NOMO-1 treated with dmso at 0.1 percent for 144 hours (cell line): ENCODE results near the gene MPZ.
"Not testable (repeated sequence)": the region's sequence is repeated elsewhere in the genome, so short reads cannot be mapped to it uniquely, and the experiment has no call there.

Experiments used
- DNase-seq: peaks from one replicate; lab custom pipeline; 2025; ENCODE audit not compliant: unreplicated experiment; lab: John Stamatoyannopoulos, UW

The MPZ gene

GRCh38 chr1:161257109-161257508 lies 52.7 kb downstream of the MPZ start:
- not testable (repeated sequence) for DNase-seq

GRCh38 chr1:161255955-161256520 lies 53.7 kb downstream of the MPZ start:
- DNase-seq, result not testable (repeated sequence)

DNA sequence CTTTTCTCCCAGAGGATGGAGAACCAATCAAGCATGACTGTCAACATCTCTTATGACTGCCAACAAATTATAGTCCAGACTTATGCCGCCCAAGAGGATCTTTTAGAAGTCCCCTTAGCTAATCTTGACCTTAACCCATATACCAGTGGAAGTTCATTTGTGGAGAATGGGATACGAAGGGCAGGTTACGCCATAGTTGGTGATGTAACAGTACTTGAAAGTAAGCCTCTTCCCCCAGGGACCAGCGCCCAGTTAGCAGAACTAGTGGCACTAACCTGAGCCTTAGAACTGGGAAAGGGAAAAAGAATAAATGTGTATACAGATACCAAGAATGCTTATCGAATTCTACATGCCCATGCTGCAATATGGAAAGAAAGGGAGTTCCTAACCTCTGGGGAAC lies 54.5 kb downstream of the MPZ start:
- DNase-seq, result not testable (repeated sequence)
